Activated naive CD8-positive, alpha-beta T cell (primary cell): ENCODE results near the gene SLC35B2.

Experiments used
- H3K27ac Mint-ChIP-seq: one replicate; pipeline ENCODE4 v1.8.0; 2021; ENCODE audit warnings: mixed read lengths
- H3K27me3 Mint-ChIP-seq: one replicate; pipeline ENCODE4 v1.8.0; 2021; ENCODE audit warnings: mixed read lengths
- H3K36me3 Mint-ChIP-seq: one replicate; pipeline ENCODE4 v1.8.0; 2021; ENCODE audit warnings: mixed read lengths
- H3K4me1 Mint-ChIP-seq: one replicate; pipeline ENCODE4 v1.8.0; 2021; ENCODE audit warnings: low read depth, mixed read lengths
- H3K4me3 Mint-ChIP-seq: one replicate; pipeline ENCODE4 v1.8.0; 2021; ENCODE audit warnings: mild to moderate bottlenecking, mixed read lengths
- H3K9me3 Mint-ChIP-seq: one replicate; pipeline ENCODE4 v1.8.0; 2021; ENCODE audit warnings: low read depth, mixed read lengths

SLC35B2 gene

GRCh38 chr6:44257025-44257752 lies at the start of gene SLC35B2:
SLC35B2 (minus strand) TSS chr6:44257528; CDS start chr6:44257410, 118 bp downstream.
- no peaks in the 10 kb centered on the region for H3K27me3 Mint-ChIP-seq
- H3K4me3 Mint-ChIP-seq: peak within 1 kb of the TSS; percentile 97
- H3K36me3 Mint-ChIP-seq: peaks cover 5% of the 10 kb centered on the region
- peaks cover 60% of the 10 kb centered on the region for H3K4me1 Mint-ChIP-seq
- H3K9me3 Mint-ChIP-seq: no peaks in the 10 kb centered on the region
- H3K27ac Mint-ChIP-seq: peak within 1 kb of the TSS; percentile 96

GRCh38 chr6:44306710-44307109 lies 49.4 kb upstream of the SLC35B2 start:
- Mint-ChIP-seq H3K36me3 (peaks cover 6% of the 10 kb centered on the region), H3K4me1 (peaks cover 7% of the 10 kb centered on the region), H3K9me3 (no peaks in the 10 kb centered on the region), H3K4me3 (no peak overlapping the region), H3K27ac (no peak overlapping the region), H3K27me3 (no peaks in the 10 kb centered on the region)

- Mint-ChIP-seq H3K4me3 (no peak overlapping the region), H3K27me3 (no peaks in the 10 kb centered on the region), H3K27ac (no peak overlapping the region), H3K4me1 (peaks cover 3% of the 10 kb centered on the region), H3K36me3 (peaks cover 6% of the 10 kb centered on the region), H3K9me3 (no peaks in the 10 kb centered on the region)
Observed at GRCh38 chr6:44305200-44305725, 47.9 kb upstream of the SLC35B2 start.

GRCh38 chr6:44304282-44305199 lies 47.2 kb upstream of the SLC35B2 start:
- H3K27ac Mint-ChIP-seq: no peak overlapping the region
- H3K9me3 Mint-ChIP-seq: no peaks in the 10 kb centered on the region
- H3K36me3 Mint-ChIP-seq: peaks cover 4% of the 10 kb centered on the region
- H3K27me3 Mint-ChIP-seq: no peaks in the 10 kb centered on the region
- H3K4me1 Mint-ChIP-seq: no peaks in the 10 kb centered on the region
- no peak overlapping the region for H3K4me3 Mint-ChIP-seq

- Mint-ChIP-seq H3K27ac (no peak overlapping the region), H3K4me3 (no peak overlapping the region), H3K36me3 (peaks cover 4% of the 10 kb centered on the region), H3K9me3 (no peaks in the 10 kb centered on the region), H3K4me1 (peaks cover 2% of the 10 kb centered on the region), H3K27me3 (no peaks in the 10 kb centered on the region)
Observed at GRCh38 chr6:44303842-44304241, 46.5 kb upstream of the SLC35B2 start.

GRCh38 chr6:44302856-44303255 lies 45.5 kb upstream of the SLC35B2 start:
- H3K9me3 Mint-ChIP-seq: no peaks in the 10 kb centered on the region
- H3K27ac Mint-ChIP-seq: no peak overlapping the region
- no peak overlapping the region for H3K4me3 Mint-ChIP-seq
- peaks cover 2% of the 10 kb centered on the region for H3K4me1 Mint-ChIP-seq
- peaks cover 4% of the 10 kb centered on the region for H3K36me3 Mint-ChIP-seq
- no peaks in the 10 kb centered on the region for H3K27me3 Mint-ChIP-seq

- Mint-ChIP-seq H3K4me1 (peaks cover 5% of the 10 kb centered on the region), H3K9me3 (no peaks in the 10 kb centered on the region), H3K27ac (no peak overlapping the region), H3K4me3 (no peak overlapping the region), H3K27me3 (no peaks in the 10 kb centered on the region), H3K36me3 (peaks cover 4% of the 10 kb centered on the region)
Observed at GRCh38 chr6:44301782-44302564, 44.6 kb upstream of the SLC35B2 start.

GRCh38 chr6:44301106-44301505 lies 43.8 kb upstream of the SLC35B2 start:
- no peak overlapping the region for H3K27ac Mint-ChIP-seq
- H3K36me3 Mint-ChIP-seq: peaks cover 4% of the 10 kb centered on the region
- no peaks in the 10 kb centered on the region for H3K9me3 Mint-ChIP-seq
- peaks cover 6% of the 10 kb centered on the region for H3K27me3 Mint-ChIP-seq
- peaks cover 5% of the 10 kb centered on the region for H3K4me1 Mint-ChIP-seq
- H3K4me3 Mint-ChIP-seq: no peak overlapping the region

- H3K4me3 Mint-ChIP-seq: no peak overlapping the region
- H3K4me1 Mint-ChIP-seq: peaks cover 5% of the 10 kb centered on the region
- H3K27ac Mint-ChIP-seq: no peak overlapping the region
Observed at GRCh38 chr6:44300292-44300823, 43.0 kb upstream of the SLC35B2 start.

GRCh38 chr6:44298864-44299263 lies 41.5 kb upstream of the SLC35B2 start:
- Mint-ChIP-seq H3K4me3 (no peak overlapping the region), H3K4me1 (peaks cover 5% of the 10 kb centered on the region), H3K36me3 (peaks cover 4% of the 10 kb centered on the region), H3K27ac (no peak overlapping the region), H3K27me3 (peaks cover 16% of the 10 kb centered on the region), H3K9me3 (no peaks in the 10 kb centered on the region)

More at GRCh38 chr6:44300292-44300823, 43.0 kb upstream of the SLC35B2 start:
- Mint-ChIP-seq H3K27me3 (peaks cover 11% of the 10 kb centered on the region), H3K36me3 (peaks cover 4% of the 10 kb centered on the region), H3K9me3 (no peaks in the 10 kb centered on the region)

- H3K4me1 Mint-ChIP-seq: peaks cover 5% of the 10 kb centered on the region
- H3K27me3 Mint-ChIP-seq: peaks cover 21% of the 10 kb centered on the region
- no peaks in the 10 kb centered on the region for H3K9me3 Mint-ChIP-seq
- peaks cover 4% of the 10 kb centered on the region for H3K36me3 Mint-ChIP-seq
- H3K27ac Mint-ChIP-seq: no peak overlapping the region
- peak overlapping the region; percentile 54 for H3K4me3 Mint-ChIP-seq
Observed at GRCh38 chr6:44298055-44298803, 40.9 kb upstream of the SLC35B2 start.

- no peak overlapping the region for H3K27ac Mint-ChIP-seq
- H3K27me3 Mint-ChIP-seq: peaks cover 24% of the 10 kb centered on the region
- H3K4me3 Mint-ChIP-seq: peak overlapping the region; percentile 54
- peaks cover 5% of the 10 kb centered on the region for H3K4me1 Mint-ChIP-seq
- no peaks in the 10 kb centered on the region for H3K9me3 Mint-ChIP-seq
- H3K36me3 Mint-ChIP-seq: peaks cover 4% of the 10 kb centered on the region
Observed at GRCh38 chr6:44297063-44298038, 40.0 kb upstream of the SLC35B2 start.
